ENCODE results near the gene HDGFL3. TPM values are rescaled to one million over a fixed set of nuclear protein-coding genes. Genes with fewer than 3 reads are reported as not detected.
A peak's percentile ranks its signal among the peaks of the same experiment; 100 is the strongest.
"Not testable (repeated sequence)": the region's sequence is repeated elsewhere in the genome, so short reads cannot be mapped to it uniquely, and the experiment has no call there.

Gene HDGFL3
- 1.4 TPM for total RNA-seq

- ATAC-seq (peak; percentile 73), DNase-seq (ENCODE audit: low spot score) (no peak)
These were observed at the start of gene HDGFL3 for GRCh38 chr15:83207660-83208366. Gene HDGFL3 (minus strand): TSS chr15:83207823. CDS start chr15:83207414, 409 bp downstream.

- DNase-seq (ENCODE audit: low spot score) (no peak), ATAC-seq (no peak)
These were observed 43.2 kb upstream of the HDGFL3 start for GRCh38 chr15:83250781-83251180.

- ATAC-seq (no peak), DNase-seq (ENCODE audit: low spot score) (no peak)
These were observed 41.4 kb upstream of the HDGFL3 start for GRCh38 chr15:83249030-83249343.

- DNase-seq (ENCODE audit: low spot score) (no peak), ATAC-seq (peak; percentile 90)
These were observed 40.8 kb upstream of the HDGFL3 start for GRCh38 chr15:83248151-83249029.

- no peak for ATAC-seq
- DNase-seq (ENCODE audit: low spot score): no peak
These were observed 36.0 kb upstream of the HDGFL3 start for GRCh38 chr15:83243634-83244033.

GRCh38 chr15:83230242-83230641 is 22.6 kb upstream of the HDGFL3 start:
- DNase-seq (ENCODE audit: low spot score): no peak
- ATAC-seq: no peak

- ATAC-seq: no peak
- no peak for DNase-seq (ENCODE audit: low spot score)
These were observed 17.8 kb upstream of the HDGFL3 start for GRCh38 chr15:83225449-83225848.

- DNase-seq (ENCODE audit: low spot score); ATAC-seq: not testable (repeated sequence)
These were observed 14.2 kb upstream of the HDGFL3 start for GRCh38 chr15:83221781-83222180.

GRCh38 chr15:83219026-83219425 is 11.4 kb upstream of the HDGFL3 start:
- no peak for DNase-seq (ENCODE audit: low spot score)
- ATAC-seq: no peak

- no peak for DNase-seq (ENCODE audit: low spot score)
- ATAC-seq: no peak
These were observed 7.7 kb upstream of the HDGFL3 start for GRCh38 chr15:83215306-83215705.

GRCh38 chr15:83210619-83211018 is 3.0 kb upstream of the HDGFL3 start:
- DNase-seq (ENCODE audit: low spot score) (no peak), ATAC-seq (no peak)

GRCh38 chr15:83209333-83209732 is 1.7 kb upstream of the HDGFL3 start:
- no peak for ATAC-seq

GRCh38 chr15:83208367-83208661 is 691 bp upstream of the HDGFL3 start:
- no peak for DNase-seq (ENCODE audit: low spot score)
- ATAC-seq: no peak

More at GRCh38 chr15:83209333-83209732, 1.7 kb upstream of the HDGFL3 start:
- DNase-seq (ENCODE audit: low spot score): no peak

- DNase-seq (ENCODE audit: low spot score) (no peak), ATAC-seq (peak; percentile 48)
These were observed 489 bp downstream of the HDGFL3 start for GRCh38 chr15:83207009-83207659.

- no peak for ATAC-seq
- no peak for DNase-seq (ENCODE audit: low spot score)
These were observed 1.1 kb downstream of the HDGFL3 start for GRCh38 chr15:83206526-83207008.

GRCh38 chr15:83205725-83206324 is 1.8 kb downstream of the HDGFL3 start:
- no peak for DNase-seq (ENCODE audit: low spot score)
- ATAC-seq: no peak

- DNase-seq (ENCODE audit: low spot score) (no peak), ATAC-seq (no peak)
These were observed 2.9 kb downstream of the HDGFL3 start for GRCh38 chr15:83204697-83205096.

- ATAC-seq (no peak), DNase-seq (ENCODE audit: low spot score) (no peak)
These were observed 4.1 kb downstream of the HDGFL3 start for GRCh38 chr15:83203543-83203942.

GRCh38 chr15:83200589-83200988 is 7.0 kb downstream of the HDGFL3 start:
- DNase-seq (ENCODE audit: low spot score) (no peak), ATAC-seq (no peak)

GRCh38 chr15:83200162-83200561 is 7.5 kb downstream of the HDGFL3 start:
- DNase-seq (ENCODE audit: low spot score): no peak

GRCh38 chr15:83199288-83199687 is 8.3 kb downstream of the HDGFL3 start:
- ATAC-seq (no peak), DNase-seq (ENCODE audit: low spot score) (no peak)

More at GRCh38 chr15:83200162-83200561, 7.5 kb downstream of the HDGFL3 start:
- no peak for ATAC-seq

Data from left lobe of liver (tissue), 2 donors.